Fibroblast of the aortic adventitia (primary cell): Measurements from ENCODE around the gene TES. TPM values are rescaled to one million over a fixed set of nuclear protein-coding genes. Genes with fewer than 3 reads are reported as not detected.

Experiments
- DNase-seq: peaks from one replicate; pipeline ENCODE4 v3.0.0-alpha.2; 2010; ENCODE audit warnings: low read depth
- H3K4me3 ChIP-seq: 2 replicates; pipeline ENCODE4 v1.5.1; 2011; ENCODE audit warnings: low read depth, mild to moderate bottlenecking, control low read depth, low read length, moderate library complexity
- CTCF ChIP-seq: IDR thresholded peaks from 2 replicates; pipeline ENCODE4 v1.5.1; 2011; ENCODE audit warnings: mild to moderate bottlenecking, low read length, control low read depth, inconsistent platforms; ENCODE audit not compliant: insufficient read depth
- total RNA-seq: library from RNA; depleted of rRNA; stranded (reverse); fragments of >200 nt; gene quantifications from 2 replicates; pipeline ENCODE4 v1.2.3, GENCODE V29; 2012; ENCODE audit warnings: low replicate concordance

The TES gene
- total RNA-seq, 1 donor = 61.3 TPM

- DNase-seq = peak; percentile 84
- TF ChIP-seq CTCF = peak; percentile 66
- no peak overlapping the region for H3K4me3 ChIP-seq
Observed at GRCh38 chr7:116258734-116259133, 48.4 kb downstream of the TES start.

GRCh38 chr7:116259156-116259870 is 49.0 kb downstream of the TES start:
- peak; percentile 21 for DNase-seq
- no peak overlapping the region for H3K4me3 ChIP-seq
- no peak for TF ChIP-seq CTCF

GRCh38 chr7:116259871-116260440 is 49.6 kb downstream of the TES start:
- TF ChIP-seq CTCF = no peak
- H3K4me3 ChIP-seq = no peak overlapping the region
- peak; percentile 72 for DNase-seq

GRCh38 chr7:116261904-116262303 is 51.6 kb downstream of the TES start:
- no peak overlapping the region for H3K4me3 ChIP-seq
- DNase-seq = no peak
- no peak for TF ChIP-seq CTCF

- no peak overlapping the region for H3K4me3 ChIP-seq
- no peak for TF ChIP-seq CTCF
- peak; percentile 16 for DNase-seq
Observed at GRCh38 chr7:116265881-116266280, 55.5 kb downstream of the TES start.

- no peak for DNase-seq
- TF ChIP-seq CTCF = no peak
- no peak overlapping the region for H3K4me3 ChIP-seq
Observed at GRCh38 chr7:116269466-116269865, 59.1 kb downstream of the TES start.
